Muscle layer of duodenum (tissue), 2 donors: ENCODE results near the gene ANKS1B.

Experiments
- H3K27ac ChIP-seq: one replicate; pipeline ENCODE4 v1.7.0; 2013; ENCODE audit warnings: mild to moderate bottlenecking, low read length
- H3K27me3 ChIP-seq: one replicate; pipeline ENCODE4 v1.7.0; 2013; ENCODE audit warnings: low read depth, mild to moderate bottlenecking, control low read depth, low read length
- H3K36me3 ChIP-seq, 2 donors: one replicate each; pipeline ENCODE4 v1.7.0; 2013; ENCODE audit warnings: low read length in 2 of 2, control low read depth in 1 of 2, mild to moderate bottlenecking in 1 of 2; ENCODE audit not compliant: insufficient read depth in 2 of 2, control insufficient read depth in 1 of 2
- H3K4me1 ChIP-seq, 2 donors: one replicate each; pipeline ENCODE4 v1.7.0; 2013; ENCODE audit warnings: low read length in 2 of 2, mild to moderate bottlenecking in 2 of 2, control low read depth in 1 of 2, moderate library complexity in 1 of 2; ENCODE audit not compliant: insufficient read depth in 2 of 2, control insufficient read depth in 1 of 2
- H3K4me3 ChIP-seq, 2 donors: one replicate each; pipeline ENCODE4 v1.7.0; 2013; ENCODE audit warnings: low read length in 2 of 2, low read depth in 1 of 2, mild to moderate bottlenecking in 1 of 2
- H3K9me3 ChIP-seq, 2 donors: one replicate each; pipeline ENCODE4 v1.7.0; 2013; ENCODE audit warnings: low read length in 2 of 2, control low read depth in 1 of 2, mild to moderate bottlenecking in 1 of 2; ENCODE audit not compliant: control insufficient read depth in 1 of 2
- donor health status: healthy.

ANKS1B gene

GRCh38 chr12:99567072-99567471, 417.7 kb downstream of the ANKS1B start:
- Histone ChIP-seq H3K27me3 (no peaks in the 10 kb centered on the region), H3K9me3 (no peaks in the 10 kb centered on the region), H3K27ac (no peak overlapping the region), H3K36me3 (no peaks in the 10 kb centered on the region), H3K4me1 (no peaks in the 10 kb centered on the region), H3K4me3 (no peak overlapping the region)

GRCh38 chr12:99558109-99558508, 426.6 kb downstream of the ANKS1B start:
- no peaks in the 10 kb centered on the region for H3K9me3 ChIP-seq
- H3K36me3 ChIP-seq: no peaks in the 10 kb centered on the region
- H3K4me1 ChIP-seq: no peaks in the 10 kb centered on the region
- H3K27me3 ChIP-seq: no peaks in the 10 kb centered on the region
- no peak overlapping the region for H3K4me3 ChIP-seq
- H3K27ac ChIP-seq: no peak overlapping the region

GRCh38 chr12:99553461-99553860, 431.3 kb downstream of the ANKS1B start:
- Histone ChIP-seq H3K9me3 (no peaks in the 10 kb centered on the region), H3K27ac (no peak overlapping the region), H3K36me3 (no peaks in the 10 kb centered on the region), H3K4me3 (no peak overlapping the region), H3K27me3 (no peaks in the 10 kb centered on the region), H3K4me1 (no peaks in the 10 kb centered on the region)

GRCh38 chr12:99552022-99552421, 432.7 kb downstream of the ANKS1B start:
- no peak overlapping the region for H3K27ac ChIP-seq
- H3K4me1 ChIP-seq: no peaks in the 10 kb centered on the region
- H3K36me3 ChIP-seq: no peaks in the 10 kb centered on the region
- H3K27me3 ChIP-seq: no peaks in the 10 kb centered on the region
- no peak overlapping the region for H3K4me3 ChIP-seq
- H3K9me3 ChIP-seq: no peaks in the 10 kb centered on the region

GRCh38 chr12:99549651-99550050, 435.1 kb downstream of the ANKS1B start:
- Histone ChIP-seq H3K4me3 (no peak overlapping the region), H3K36me3 (no peaks in the 10 kb centered on the region), H3K27me3 (no peaks in the 10 kb centered on the region), H3K4me1 (no peaks in the 10 kb centered on the region), H3K27ac (no peak overlapping the region), H3K9me3 (no peaks in the 10 kb centered on the region)

GRCh38 chr12:99549196-99549595, 435.5 kb downstream of the ANKS1B start:
- no peaks in the 10 kb centered on the region for H3K36me3 ChIP-seq
- H3K4me3 ChIP-seq: no peak overlapping the region

GRCh38 chr12:99544457-99544856, 440.3 kb downstream of the ANKS1B start:
- Histone ChIP-seq H3K27me3 (no peaks in the 10 kb centered on the region), H3K4me3 (no peak overlapping the region), H3K4me1 (no peaks in the 10 kb centered on the region), H3K36me3 (no peaks in the 10 kb centered on the region), H3K9me3 (no peaks in the 10 kb centered on the region), H3K27ac (no peak overlapping the region)

More at GRCh38 chr12:99549196-99549595, 435.5 kb downstream of the ANKS1B start:
- H3K27ac ChIP-seq: no peak overlapping the region
- no peaks in the 10 kb centered on the region for H3K4me1 ChIP-seq
- H3K9me3 ChIP-seq: no peaks in the 10 kb centered on the region
- H3K27me3 ChIP-seq: no peaks in the 10 kb centered on the region

- Histone ChIP-seq H3K36me3 (no peaks in the 10 kb centered on the region), H3K9me3 (no peaks in the 10 kb centered on the region), H3K4me3 (no peak overlapping the region), H3K27ac (no peak overlapping the region), H3K4me1 (no peaks in the 10 kb centered on the region), H3K27me3 (no peaks in the 10 kb centered on the region)
Observed at GRCh38 chr12:99529966-99530365, 454.8 kb downstream of the ANKS1B start.

GRCh38 chr12:99528478-99528877, 456.3 kb downstream of the ANKS1B start:
- H3K4me3 ChIP-seq: no peak overlapping the region
- no peaks in the 10 kb centered on the region for H3K9me3 ChIP-seq
- H3K27me3 ChIP-seq: no peaks in the 10 kb centered on the region
- no peaks in the 10 kb centered on the region for H3K36me3 ChIP-seq
- H3K27ac ChIP-seq: no peak overlapping the region
- H3K4me1 ChIP-seq: no peaks in the 10 kb centered on the region

- H3K36me3 ChIP-seq: no peaks in the 10 kb centered on the region
Observed at GRCh38 chr12:99523853-99524252, 460.9 kb downstream of the ANKS1B start.

GRCh38 chr12:99522456-99522855, 462.3 kb downstream of the ANKS1B start:
- Histone ChIP-seq H3K9me3 (no peaks in the 10 kb centered on the region), H3K27me3 (no peaks in the 10 kb centered on the region), H3K27ac (no peak overlapping the region), H3K4me1 (no peaks in the 10 kb centered on the region), H3K4me3 (no peak overlapping the region), H3K36me3 (no peaks in the 10 kb centered on the region)

More at GRCh38 chr12:99523853-99524252, 460.9 kb downstream of the ANKS1B start:
- Histone ChIP-seq H3K27ac (no peak overlapping the region), H3K27me3 (no peaks in the 10 kb centered on the region), H3K9me3 (no peaks in the 10 kb centered on the region), H3K4me1 (no peaks in the 10 kb centered on the region), H3K4me3 (no peak overlapping the region)

GRCh38 chr12:99521664-99522063, 463.1 kb downstream of the ANKS1B start:
- no peaks in the 10 kb centered on the region for H3K27me3 ChIP-seq
- H3K27ac ChIP-seq: no peak overlapping the region
- no peaks in the 10 kb centered on the region for H3K4me1 ChIP-seq
- no peak overlapping the region for H3K4me3 ChIP-seq
- no peaks in the 10 kb centered on the region for H3K36me3 ChIP-seq
- H3K9me3 ChIP-seq: no peaks in the 10 kb centered on the region
